ENCODE data around the gene TEX51. TPM values are rescaled to one million over a fixed set of nuclear protein-coding genes. Genes with fewer than 3 reads are reported as not detected.

The TEX51 gene
- polyA plus RNA-seq, 1 of the 3 experiments (the other 2 are of a cell fraction), result not detected

- WGBS (ENCODE audit: low lambda C conversion rate), result 27% methylated on average over 5 of the region's 5 CpGs
- ChIA-PET CTCF (interaction anchor here (1.1 to 1.8 kb wide), 3 partner anchors 29 to 277 kb away, joined by 3 to 5 read pairs (median 3); no protein-coding TSS in a partner anchor), POLR2A (no interaction called here)
- H3K27ac ChIP-seq (ENCODE audit: low read depth in 2 of 2, low read length in 1 of 2), result no peak overlapping the region
- no peaks in the 10 kb centered on the region for H3K9me2 ChIP-seq
- H4K20me1 ChIP-seq (ENCODE audit: insufficient read depth), result no peaks in the 10 kb centered on the region
- no peak overlapping the region for H3K4me2 ChIP-seq
- H3K36me3 ChIP-seq (replicated peaks in 1 of 2; ENCODE audit: control insufficient read depth in 1 of 2, insufficient read depth in 2 of 2, low read length in 1 of 2), result no peaks in the 10 kb centered on the region
- no peak for DNase-seq
- peaks cover 0 to 28% of the 10 kb centered on the region in 2 experiments; a peak in 2 of 4 replicates for H3K4me1 ChIP-seq (ENCODE audit: control insufficient read depth in 1 of 2, insufficient read depth in 2 of 2, low read depth in 1 of 2, low read length in 1 of 2)
- H3K9me3 ChIP-seq, result no peaks in the 10 kb centered on the region
- no peaks in the 10 kb centered on the region for H3F3A ChIP-seq (replicated peaks; ENCODE audit: insufficient read depth)
- no peaks in the 10 kb centered on the region for H3K27me3 ChIP-seq (ENCODE audit: insufficient read depth)
- no peak overlapping the region for H3K4me3 ChIP-seq (ENCODE audit: low read depth in 2 of 2, low read length in 1 of 2)
- H2AFZ ChIP-seq (ENCODE audit: low read depth), result no peak overlapping the region
- H3K9ac ChIP-seq, result no peak overlapping the region
- no peak for TF ChIP-seq RXRA (IDR thresholded peaks at IDR 0.05; ENCODE audit: borderline replicate concordance, low read depth)
- TF ChIP-seq ELF1 (IDR thresholded peaks at IDR 0.05), result no peak
- no peak for TF ChIP-seq YY1 (IDR thresholded peaks at IDR 0.05; ENCODE audit: low read depth)
- TF ChIP-seq EP300 (IDR thresholded peaks at IDR 0.05; ENCODE audit: borderline replicate concordance in 1 of 2, low read depth in 1 of 2, low read length in 1 of 2), result no peak
- TF ChIP-seq RAD21 (IDR thresholded peaks at IDR 0.05; ENCODE audit: low read length), result no peak
- no peak for TF ChIP-seq NRF1 (IDR thresholded peaks at IDR 0.05; ENCODE audit: low read depth, low read length)
- no peak for TF ChIP-seq RCOR1 (IDR thresholded peaks at IDR 0.05; ENCODE audit: low read length)
- TF ChIP-seq TEAD4 (IDR thresholded peaks at IDR 0.05; ENCODE audit: borderline replicate concordance, insufficient read depth), result no peak
- no peak for TF ChIP-seq CTCF (IDR thresholded peaks at IDR 0.05)
- no peak for TF ChIP-seq POLR2AphosphoS5 (IDR thresholded peaks at IDR 0.05; ENCODE audit: low read depth, low read length)
- no peak for TF ChIP-seq FOXJ3 (CRISPR knock-in tag; IDR thresholded peaks at IDR 0.05)
- TF ChIP-seq SIN3A (IDR thresholded peaks at IDR 0.05; ENCODE audit: borderline replicate concordance, low read depth, low read length), result no peak
- no peak for TF ChIP-seq MAX (IDR thresholded peaks at IDR 0.05; ENCODE audit: low read depth)
- no peak for TF ChIP-seq GATA2 (CRISPR knock-in tag; IDR thresholded peaks at IDR 0.05)
- no peaks in the 10 kb centered on the region for H3K79me2 ChIP-seq (ENCODE audit: insufficient read depth)
Observed at GRCh38 chr2:126942427-126943203, 43.9 kb downstream of the TEX51 start.

- Histone ChIP-seq H3K9me2 (no peaks in the 10 kb centered on the region), H4K20me1 (ENCODE audit: insufficient read depth) (no peaks in the 10 kb centered on the region), H3K4me2 (no peak overlapping the region), H3K4me3 (ENCODE audit: low read depth in 2 of 2, low read length in 1 of 2) (no peak overlapping the region; a peak in 1 of 4 replicates), H3K36me3 (replicated peaks in 1 of 2; ENCODE audit: control insufficient read depth in 1 of 2, insufficient read depth in 2 of 2, low read length in 1 of 2) (no peaks in the 10 kb centered on the region), H3K27ac (ENCODE audit: low read depth in 2 of 2, low read length in 1 of 2) (no peak overlapping the region), H2AFZ (ENCODE audit: low read depth) (no peak overlapping the region), H3K27me3 (ENCODE audit: insufficient read depth) (no peaks in the 10 kb centered on the region), H3K79me2 (ENCODE audit: insufficient read depth) (no peaks in the 10 kb centered on the region), H3F3A (replicated peaks; ENCODE audit: insufficient read depth) (no peaks in the 10 kb centered on the region), H3K9me3 (no peaks in the 10 kb centered on the region), H3K9ac (no peak overlapping the region), H3K4me1 (ENCODE audit: control insufficient read depth in 1 of 2, insufficient read depth in 2 of 2, low read depth in 1 of 2, low read length in 1 of 2) (peaks cover 0 to 33% of the 10 kb centered on the region in 2 experiments; a peak in 2 of 4 replicates)
- DNase-seq, result no peak
- POLR2A ChIA-PET, result no interaction called here
- 25% methylated on average over 4 of the region's 4 CpGs for WGBS (ENCODE audit: low lambda C conversion rate)
- CTCF ChIA-PET, result interaction anchor here (0.6 to 1.8 kb wide), 3 partner anchors 11 to 561 kb away, joined by 3 to 5 read pairs (median 4); no protein-coding TSS in a partner anchor
- no peak for TF ChIP-seq CHD2 (IDR thresholded peaks at IDR 0.05; ENCODE audit: low read length, partially characterized antibody)
- no peak for TF ChIP-seq MEF2A (IDR thresholded peaks at IDR 0.05; ENCODE audit: borderline replicate concordance, low read depth)
- no peak for TF ChIP-seq USF1 (IDR thresholded peaks at IDR 0.05; ENCODE audit: borderline replicate concordance, low read depth)
- no peak for TF ChIP-seq RXRA (IDR thresholded peaks at IDR 0.05; ENCODE audit: borderline replicate concordance, low read depth)
- TF ChIP-seq RAD21 (IDR thresholded peaks at IDR 0.05; ENCODE audit: low read length), result no peak
- TF ChIP-seq RFX5 (IDR thresholded peaks at IDR 0.05; ENCODE audit: low read length), result no peak
- no peak for TF ChIP-seq YY1 (IDR thresholded peaks at IDR 0.05; ENCODE audit: low read depth)
- no peak for TF ChIP-seq NFIC (IDR thresholded peaks at IDR 0.05; ENCODE audit: borderline replicate concordance)
- TF ChIP-seq ELF1 (IDR thresholded peaks at IDR 0.05), result no peak
- no peak for TF ChIP-seq TCF12 (IDR thresholded peaks at IDR 0.05)
- no peak for TF ChIP-seq POLR2AphosphoS5 (IDR thresholded peaks at IDR 0.05; ENCODE audit: low read depth, low read length)
- TF ChIP-seq IRF3 (IDR thresholded peaks at IDR 0.05; ENCODE audit: low read depth, low read length), result no peak
Observed at GRCh38 chr2:126943612-126944348, 45.1 kb downstream of the TEX51 start.

Measured in SK-N-SH (cell line).